Thyroid gland (tissue), 4 donors: ENCODE data around the gene CD40. TPM values are rescaled to one million over a fixed set of nuclear protein-coding genes. Genes with fewer than 3 reads are reported as not detected.

Source experiments
- DNase-seq, 2 donors: peaks; one replicate each; pipeline ENCODE4 v3.0.0-alpha.2; 2019
- H3K27ac ChIP-seq, 3 donors: fragments of 200-600 bp; sonication (generic); 1 replicate in 2 of 3; 2 replicates in 1 of 3; pipeline ENCODE4 v1.5.1; 2016 to 2019; ENCODE audit warnings: mild to moderate bottlenecking in 1 of 3, moderate library complexity in 1 of 3
- H3K27me3 ChIP-seq: fragments of 200-600 bp; sonication (generic); one replicate; pipeline ENCODE4 v1.5.1; 2019
- H3K36me3 ChIP-seq, 2 donors: fragments of 200-600 bp; sonication (generic); one replicate each; pipeline ENCODE4 v1.5.1; 2016 to 2019
- H3K4me1 ChIP-seq, 2 donors: fragments of 200-600 bp; sonication (generic); one replicate each; pipeline ENCODE4 v1.5.1; 2017 to 2019
- H3K4me3 ChIP-seq, 3 donors: fragments of 200-600 bp; sonication (generic); replicated peaks in 1 of 3; 1 replicate in 2 of 3; 2 replicates in 1 of 3; pipeline ENCODE4 v1.5.1; 2016; ENCODE audit warnings: mild to moderate bottlenecking in 1 of 3
- H3K9me3 ChIP-seq: fragments of 200-600 bp; sonication (generic); one replicate; pipeline ENCODE4 v1.5.1; 2017
- CTCF ChIP-seq, 6 experiments: fragments of 200-600 bp in 3 of 6; fragments of 450-650 bp in 3 of 6; sonication (generic) in 3 of 6; IDR thresholded peaks; one replicate each; pipeline ENCODE4 v1.5.1; 2016 to 2019; ENCODE audit warnings: antibody characterized with exemption in 6 of 6, mild to moderate bottlenecking in 2 of 6, inconsistent platforms in 1 of 6, moderate library complexity in 1 of 6
- POLR2A ChIP-seq, 2 donors: fragments of 450-650 bp; IDR thresholded peaks; one replicate each; pipeline ENCODE4 v1.6.1; 2017; ENCODE audit warnings: antibody characterized with exemption in 2 of 2, mild to moderate bottlenecking in 2 of 2, moderate library complexity in 1 of 2
- WGBS, 2 donors: methylation state at CpG; one replicate each; pipeline ENCODE4 v1.1.5; 2017; 5-methylcytosine and 5-hydroxymethylcytosine counted together
- intact Hi-C: fragments of 100-400 bp; cut with DNase I; formaldehyde crosslinking; loops from one replicate; pipeline ENCODE4 v1.15.1; 2023
- total RNA-seq, 4 donors: library from RNA; depleted of rRNA; stranded (reverse); fragments of >200 nt; gene quantifications; one replicate each; pipeline ENCODE4 v1.2.3, GENCODE V29; 2016

CD40 gene
- total RNA-seq, 4 donors from 2014 or later, result 13.0 to 15.9 (median 15.0) TPM

- no peaks in the 10 kb centered on the region for H3K9me3 ChIP-seq
- TF ChIP-seq POLR2A (IDR thresholded peaks at IDR 0.05), result no peak
- peak in 5 of 6 experiments; percentile 25 to 58 (median 44) for TF ChIP-seq CTCF (IDR thresholded peaks at IDR 0.05)
- intact Hi-C loops, result no loop called here
- H3K27ac ChIP-seq, result no peak overlapping the region
- H3K4me1 ChIP-seq, result peaks cover 0 to 9% of the 10 kb centered on the region in 2 donors
- 33 to 40% methylated on average over 8 to 13 of the region's 16 CpGs for WGBS, 2 donors
- peak; percentile 29 to 39 for DNase-seq
- H3K4me3 ChIP-seq, result no peak overlapping the region
- no peaks in the 10 kb centered on the region for H3K36me3 ChIP-seq
- no peaks in the 10 kb centered on the region for H3K27me3 ChIP-seq
Observed at GRCh38 chr20:46128310-46129151, 10.4 kb downstream of the CD40 start.

GRCh38 chr20:46129955-46130481, 11.9 kb downstream of the CD40 start:
- no peak overlapping the region for H3K27ac ChIP-seq
- TF ChIP-seq CTCF (IDR thresholded peaks at IDR 0.05), result no peak
- TF ChIP-seq POLR2A (IDR thresholded peaks at IDR 0.05), result no peak
- no peak overlapping the region for H3K4me3 ChIP-seq
- intact Hi-C loops, result no loop called here
- DNase-seq, result peak; percentile 13 to 34
- H3K4me1 ChIP-seq, result peaks cover 0 to 9% of the 10 kb centered on the region in 2 donors
- no peaks in the 10 kb centered on the region for H3K36me3 ChIP-seq
- WGBS, 2 donors, result 27 to 33% methylated on average over 5 of the region's 5 CpGs
- no peaks in the 10 kb centered on the region for H3K27me3 ChIP-seq
- no peaks in the 10 kb centered on the region for H3K9me3 ChIP-seq

- TF ChIP-seq CTCF (IDR thresholded peaks at IDR 0.05) (no peak), POLR2A (IDR thresholded peaks at IDR 0.05) (no peak)
- peaks cover 0 to 9% of the 10 kb centered on the region in 2 donors for H3K4me1 ChIP-seq
- peak; percentile 66 to 81 for DNase-seq
- H3K9me3 ChIP-seq, result no peaks in the 10 kb centered on the region
- WGBS, 2 donors, result 24 to 38% methylated on average over 4 of the region's 4 CpGs
- H3K36me3 ChIP-seq, result no peaks in the 10 kb centered on the region
- H3K27ac ChIP-seq, result no peak overlapping the region
- intact Hi-C loops, result no loop called here
- H3K4me3 ChIP-seq, result no peak overlapping the region
- H3K27me3 ChIP-seq, result no peaks in the 10 kb centered on the region
Observed at GRCh38 chr20:46130534-46130933, 12.4 kb downstream of the CD40 start.

GRCh38 chr20:46131396-46131795, 13.3 kb downstream of the CD40 start:
- H3K36me3 ChIP-seq, result no peaks in the 10 kb centered on the region
- no peaks in the 10 kb centered on the region for H3K9me3 ChIP-seq
- intact Hi-C loops, result no loop called here
- no peak overlapping the region for H3K4me3 ChIP-seq
- no peak for DNase-seq
- 14 to 18% methylated on average over 6 of the region's 6 CpGs for WGBS, 2 donors
- TF ChIP-seq CTCF (IDR thresholded peaks at IDR 0.05) (no peak), POLR2A (IDR thresholded peaks at IDR 0.05) (no peak)
- H3K27ac ChIP-seq, result no peak overlapping the region
- H3K4me1 ChIP-seq, result peaks cover 0 to 9% of the 10 kb centered on the region in 2 donors
- no peaks in the 10 kb centered on the region for H3K27me3 ChIP-seq

- DNase-seq, result peak; percentile 77
- no peak overlapping the region for H3K4me3 ChIP-seq
- H3K36me3 ChIP-seq, result no peaks in the 10 kb centered on the region
- 15 to 16% methylated on average over 15 to 17 of the region's 17 CpGs for WGBS, 2 donors
- intact Hi-C loops, result loop anchor here (2.0 kb wide), 1 partner anchor 40 kb away; no protein-coding TSS in a partner anchor
- TF ChIP-seq CTCF (IDR thresholded peaks at IDR 0.05), result peak; percentile 45 to 90 (median 81)
- TF ChIP-seq POLR2A (IDR thresholded peaks at IDR 0.05), result no peak
- no peaks in the 10 kb centered on the region for H3K9me3 ChIP-seq
- H3K27ac ChIP-seq, result no peak overlapping the region
- H3K27me3 ChIP-seq, result no peaks in the 10 kb centered on the region
- peaks cover 0 to 9% of the 10 kb centered on the region in 2 donors for H3K4me1 ChIP-seq
Observed at GRCh38 chr20:46132705-46133120, 14.6 kb downstream of the CD40 start.
